IMR-90 (cell line): Measurements from ENCODE around the gene AP4S1.
"Not testable (repeated sequence)": the region's sequence is repeated elsewhere in the genome, so short reads cannot be mapped to it uniquely, and the experiment has no call there.

ENCODE experiments used
- CTCF ChIP-seq: conservative IDR thresholded peaks from 2 replicates; pipeline ENCODE4 v1.5.1; 2012; ENCODE audit warnings: mild to moderate bottlenecking, low read depth, low read length, improper control_type of control experiment
- RAD21 ChIP-seq: IDR thresholded peaks from 2 replicates; pipeline ENCODE4 v1.6.1; 2012; ENCODE audit warnings: low read length, improper control_type of control experiment
- USF2 ChIP-seq: fragments of 150-350 bp; IDR thresholded peaks from 2 replicates; pipeline ENCODE4 v1.6.1; 2017; ENCODE audit warnings: mild to moderate bottlenecking, antibody characterized with exemption, low read length, low read depth

- not testable (repeated sequence) for TF ChIP-seq CTCF, USF2, RAD21
Measured at GRCh38 chr14:31004007-31004406, 21.4 kb upstream of the AP4S1 start.
